IPS DF 6.9 (cell line): ENCODE measurements around the gene DENND2D.
A peak's percentile ranks its signal among the peaks of the same experiment; 100 is the strongest.

Experiments used
- DNase-seq: peaks from one replicate; pipeline ENCODE4 v3.0.0-alpha.2; 2013; ENCODE audit warnings: low read depth, low spot score
- H3K27ac ChIP-seq: one replicate; pipeline ENCODE4 v1.5.1; 2013; ENCODE audit warnings: low read length, control low read depth
- H3K27me3 ChIP-seq: 2 replicates; pipeline ENCODE4 v1.6.1; 2013; ENCODE audit warnings: mild to moderate bottlenecking, low read length; ENCODE audit not compliant: control insufficient read depth, insufficient read depth
- H3K36me3 ChIP-seq: 2 replicates; pipeline ENCODE4 v1.6.1; 2013; ENCODE audit warnings: low read length; ENCODE audit not compliant: control insufficient read depth, insufficient read depth
- H3K4me1 ChIP-seq: 2 replicates; pipeline ENCODE4 v1.6.1; 2013; ENCODE audit warnings: low read length; ENCODE audit not compliant: control insufficient read depth, insufficient read depth
- H3K4me3 ChIP-seq: 2 replicates; pipeline ENCODE4 v1.5.1; 2013; ENCODE audit warnings: mild to moderate bottlenecking, low read length
- H3K9me3 ChIP-seq: 2 replicates; pipeline ENCODE4 v1.6.1; 2013; ENCODE audit warnings: low read length, inconsistent platforms; ENCODE audit not compliant: control insufficient read depth, insufficient read depth
- WGBS: extraction: QIAGEN DNeasy Blood & Tissue Kit; methylation state at CpG from one replicate; pipeline ENCODE4 v1.1.7; 2013; ENCODE audit warnings: mixed read lengths, missing lambda C conversion rate; ENCODE audit not compliant: insufficient read length, insufficient coverage; 5-methylcytosine and 5-hydroxymethylcytosine counted together

Gene DENND2D

DNA sequence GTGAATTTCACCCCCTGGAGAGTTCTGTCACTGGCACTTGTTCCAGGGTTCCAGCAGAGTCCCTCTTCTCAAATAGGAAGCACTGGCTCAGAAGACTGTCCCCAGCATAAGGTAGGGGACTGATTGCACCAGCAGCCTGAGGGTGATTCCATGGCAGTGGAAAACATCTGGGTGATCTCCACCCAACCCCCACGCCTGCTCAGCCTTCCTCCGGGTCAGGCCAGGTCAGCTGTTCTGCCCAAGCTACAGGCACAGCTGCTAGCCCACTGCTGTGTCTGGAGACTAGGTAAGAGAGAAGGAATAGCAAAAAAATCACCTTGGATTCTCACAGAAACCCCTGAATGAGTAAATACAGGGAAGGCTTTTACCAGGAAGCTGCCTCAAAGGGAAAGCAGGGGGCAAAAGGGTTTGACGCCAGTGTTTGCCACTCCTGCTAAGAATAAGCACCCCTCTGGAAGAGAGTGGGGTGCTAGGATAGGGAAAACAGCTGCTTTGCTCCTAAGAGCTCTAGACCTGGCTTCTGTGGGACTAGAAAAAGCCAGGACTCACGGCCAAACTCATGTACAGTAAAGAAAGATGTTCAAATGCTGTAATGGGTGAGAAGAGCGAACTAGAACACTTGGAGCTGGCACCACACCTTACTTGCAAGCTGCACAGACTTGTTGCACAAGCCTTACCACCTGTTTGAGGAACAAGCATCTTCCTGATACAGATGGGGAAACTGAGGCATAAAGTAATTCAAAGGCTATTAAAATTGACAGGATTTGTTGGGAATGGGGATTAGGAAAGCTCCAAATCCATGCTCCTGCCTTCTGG lies 1.0 kb upstream of the DENND2D start:
- H3K4me1 ChIP-seq, result no peaks in the 10 kb centered on the region; the same call in 1 of the 2 replicates
- no CpG with 5 or more reads among the region's 5 CpGs for WGBS
- no peak for DNase-seq

DNA sequence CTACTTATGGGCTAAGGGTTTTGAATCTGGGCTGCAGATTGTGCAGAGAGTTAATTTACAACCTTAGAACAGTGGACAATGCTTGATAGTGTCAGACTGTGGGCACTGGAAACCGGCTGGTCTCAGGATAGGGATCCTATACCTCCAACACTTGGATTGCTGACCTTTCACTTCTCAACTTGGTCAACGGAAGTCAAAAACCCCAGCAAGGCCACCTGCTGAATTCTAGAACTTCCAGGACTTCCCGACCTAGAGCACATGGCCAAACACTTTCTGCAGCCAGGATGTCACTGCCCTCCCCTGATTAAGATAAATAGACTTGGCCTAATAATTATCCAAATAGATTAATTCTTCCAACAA lies 336 bp upstream of the DENND2D start:
- no peak overlapping the region for H3K4me3 ChIP-seq
- no peaks in the 10 kb centered on the region for H3K36me3 ChIP-seq
- H3K27me3 ChIP-seq, result no peaks in the 10 kb centered on the region
- no peaks in the 10 kb centered on the region; the same call in 1 of the 2 replicates for H3K4me1 ChIP-seq
- no CpG with 5 or more reads among the region's 3 CpGs for WGBS
- no peaks in the 10 kb centered on the region for H3K9me3 ChIP-seq
- H3K27ac ChIP-seq, result no peak overlapping the region
- no peak for DNase-seq

More for the DNA sequence above, 1.0 kb upstream of the DENND2D start:
- H3K27me3 ChIP-seq, result no peaks in the 10 kb centered on the region
- H3K27ac ChIP-seq, result no peak overlapping the region
- no peak overlapping the region for H3K4me3 ChIP-seq
- no peaks in the 10 kb centered on the region for H3K9me3 ChIP-seq
- H3K36me3 ChIP-seq, result no peaks in the 10 kb centered on the region

DNA sequence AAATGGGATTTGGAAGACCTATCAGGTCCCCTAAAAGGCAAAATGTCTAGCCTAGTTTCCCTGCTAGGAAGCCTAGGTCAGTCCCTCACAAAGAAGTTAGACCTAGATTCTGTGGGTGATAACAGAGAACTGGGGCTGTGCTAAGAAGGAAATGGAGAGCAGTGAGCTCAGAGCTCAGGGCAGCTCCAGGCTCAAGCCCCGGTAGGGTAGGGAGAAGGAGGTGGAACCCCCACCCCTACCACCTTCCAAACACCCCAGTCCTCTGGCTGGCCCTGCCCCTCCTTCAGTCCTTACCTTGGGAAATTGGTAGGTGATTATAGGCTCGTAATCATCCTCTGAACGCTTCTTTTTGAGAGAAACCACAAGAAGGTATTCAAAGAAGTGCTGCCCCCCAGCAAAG lies 1.1 kb downstream of the DENND2D start:
- H3K27ac ChIP-seq, result no peak overlapping the region
- H3K4me3 ChIP-seq, result no peak overlapping the region
- DNase-seq, result no peak
- H3K36me3 ChIP-seq, result no peaks in the 10 kb centered on the region
- no peaks in the 10 kb centered on the region; the same call in 1 of the 2 replicates for H3K4me1 ChIP-seq
- no peaks in the 10 kb centered on the region for H3K27me3 ChIP-seq
- no CpG with 5 or more reads among the region's 3 CpGs for WGBS
- no peaks in the 10 kb centered on the region for H3K9me3 ChIP-seq

DNA sequence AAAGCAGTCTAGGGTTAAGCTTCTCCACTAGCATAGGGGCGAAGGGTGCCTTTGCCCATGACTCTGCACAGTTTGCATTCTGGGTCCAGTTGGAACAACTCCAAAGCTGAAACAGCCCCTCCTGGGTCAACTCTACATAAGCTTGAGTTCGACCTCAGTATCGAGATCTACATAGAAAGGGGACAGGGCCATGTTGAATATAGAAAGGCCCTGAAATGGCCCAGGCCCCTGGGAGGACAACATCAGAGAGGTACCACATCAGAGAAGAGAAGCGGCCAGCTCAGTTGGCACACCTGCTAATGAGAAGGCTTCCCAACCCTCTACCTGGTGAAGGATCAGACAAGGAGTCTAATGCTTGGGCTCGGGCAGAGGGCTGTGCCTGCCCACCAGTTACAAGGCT lies 1.6 kb downstream of the DENND2D start:
- H3K4me3 ChIP-seq, result no peak overlapping the region
- H3K4me1 ChIP-seq, result no peaks in the 10 kb centered on the region; the same call in 1 of the 2 replicates
- DNase-seq, result no peak
- H3K27me3 ChIP-seq, result no peaks in the 10 kb centered on the region
- no peak overlapping the region for H3K27ac ChIP-seq
- H3K36me3 ChIP-seq, result no peaks in the 10 kb centered on the region
- H3K9me3 ChIP-seq, result no peaks in the 10 kb centered on the region
- WGBS, result no CpG with 5 or more reads among the region's 5 CpGs

DNA sequence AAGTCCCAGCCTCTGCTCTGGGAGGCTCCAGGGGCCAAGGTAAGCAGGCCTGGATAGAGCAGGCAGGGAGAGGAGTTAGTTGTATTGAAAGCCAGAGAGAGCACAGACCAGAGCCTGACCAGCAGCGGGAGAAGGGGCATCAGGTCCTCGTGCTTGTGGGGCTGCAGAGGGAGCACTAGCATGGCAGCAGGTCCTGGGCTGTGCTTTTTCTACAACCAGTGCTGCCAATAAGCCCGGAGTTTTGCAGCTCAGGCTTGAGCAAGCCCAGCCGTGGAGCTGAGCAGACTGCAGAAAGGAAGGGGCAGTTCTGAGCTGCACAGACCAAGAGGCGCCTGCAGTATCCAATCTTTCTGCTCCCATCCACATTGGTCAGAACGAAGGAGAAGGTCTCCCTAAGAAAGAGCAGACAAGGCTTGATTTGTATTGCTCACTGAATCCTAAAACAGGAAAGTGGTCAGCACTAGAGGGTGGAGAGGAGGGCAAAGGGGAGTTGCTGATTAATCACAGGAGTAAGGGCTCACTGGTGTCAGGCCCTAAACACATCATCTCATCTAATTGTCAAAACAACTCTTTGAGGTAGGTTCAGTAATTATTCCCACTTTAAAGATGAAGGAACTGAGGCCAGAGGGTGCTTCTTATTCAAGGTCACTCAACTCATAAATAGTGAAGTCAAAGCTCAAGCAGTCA lies 2.7 kb downstream of the DENND2D start:
- no CpG with 5 or more reads among the region's 6 CpGs for WGBS
- Histone ChIP-seq H3K9me3 (no peaks in the 10 kb centered on the region), H3K27me3 (no peaks in the 10 kb centered on the region), H3K36me3 (no peaks in the 10 kb centered on the region), H3K27ac (no peak overlapping the region), H3K4me1 (no peaks in the 10 kb centered on the region; the same call in 1 of the 2 replicates), H3K4me3 (no peak overlapping the region)
- peak; percentile 37 for DNase-seq

DNA sequence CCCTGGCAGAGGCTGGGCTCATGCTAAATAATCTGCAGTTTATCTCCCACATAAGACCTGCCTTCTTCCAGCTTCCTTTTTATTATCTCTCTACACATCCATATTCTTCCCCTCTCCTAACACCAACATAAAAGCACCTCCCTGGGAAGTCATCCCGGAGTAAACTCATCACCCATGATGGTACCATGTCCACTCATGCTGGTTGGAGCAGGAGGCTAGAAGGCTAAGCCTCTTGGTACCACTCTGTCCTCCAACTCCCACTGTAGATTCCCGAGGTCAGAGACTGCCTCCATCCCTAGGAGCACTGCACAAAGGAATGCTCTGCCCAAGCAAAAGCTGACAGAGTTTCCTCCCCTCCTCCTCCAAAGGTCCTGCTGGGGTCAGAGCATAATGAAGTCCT lies 4.2 kb downstream of the DENND2D start:
- no peaks in the 10 kb centered on the region; the same call in 1 of the 2 replicates for H3K4me1 ChIP-seq
- no peak overlapping the region for H3K27ac ChIP-seq
- WGBS, result no CpG with 5 or more reads among the region's 2 CpGs
- H3K36me3 ChIP-seq, result no peaks in the 10 kb centered on the region
- H3K4me3 ChIP-seq, result no peak overlapping the region
- H3K9me3 ChIP-seq, result no peaks in the 10 kb centered on the region
- no peak for DNase-seq
- no peaks in the 10 kb centered on the region for H3K27me3 ChIP-seq

DNA sequence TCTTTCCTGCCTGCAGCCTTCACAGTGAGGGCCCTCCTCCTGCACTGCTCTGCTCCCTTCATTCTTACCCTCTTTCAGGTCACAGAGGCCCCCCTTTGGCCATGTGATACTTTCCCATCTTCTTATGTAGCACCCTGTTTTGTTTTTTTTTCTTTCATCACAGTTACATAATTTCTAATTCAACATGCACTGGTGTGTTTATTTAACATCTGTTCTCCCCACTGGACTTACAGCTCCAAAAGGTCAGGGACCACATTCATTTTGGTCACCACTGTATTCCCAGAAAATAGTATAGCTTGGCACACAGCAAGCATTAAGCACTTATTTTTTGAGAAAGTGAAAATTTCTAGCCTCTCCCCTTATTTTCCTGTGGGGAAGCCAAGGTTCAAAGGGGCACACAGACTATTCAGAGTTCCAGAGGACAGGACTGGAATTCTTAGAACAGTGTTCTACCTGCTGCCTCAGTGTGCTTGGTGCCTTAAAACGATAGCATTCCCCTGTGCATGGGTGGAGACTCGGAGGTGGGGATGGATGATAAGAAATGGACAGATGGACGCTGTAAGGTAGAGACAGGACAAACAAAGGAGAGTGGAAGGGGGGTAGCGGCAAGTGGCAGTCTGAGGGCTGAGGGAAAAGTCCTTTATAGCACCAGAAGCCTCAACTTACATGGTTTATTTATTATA lies 5.3 kb downstream of the DENND2D start:
- H3K36me3 ChIP-seq, result no peaks in the 10 kb centered on the region
- DNase-seq, result no peak
- no CpG with 5 or more reads among the region's 4 CpGs for whole genome bisulfite sequencing
- no peaks in the 10 kb centered on the region for H3K9me3 ChIP-seq
- H3K4me3 ChIP-seq, result no peak overlapping the region
- no peaks in the 10 kb centered on the region for H3K27me3 ChIP-seq
- H3K4me1 ChIP-seq, result no peaks in the 10 kb centered on the region; the same call in 1 of the 2 replicates
- H3K27ac ChIP-seq, result no peak overlapping the region

DNA sequence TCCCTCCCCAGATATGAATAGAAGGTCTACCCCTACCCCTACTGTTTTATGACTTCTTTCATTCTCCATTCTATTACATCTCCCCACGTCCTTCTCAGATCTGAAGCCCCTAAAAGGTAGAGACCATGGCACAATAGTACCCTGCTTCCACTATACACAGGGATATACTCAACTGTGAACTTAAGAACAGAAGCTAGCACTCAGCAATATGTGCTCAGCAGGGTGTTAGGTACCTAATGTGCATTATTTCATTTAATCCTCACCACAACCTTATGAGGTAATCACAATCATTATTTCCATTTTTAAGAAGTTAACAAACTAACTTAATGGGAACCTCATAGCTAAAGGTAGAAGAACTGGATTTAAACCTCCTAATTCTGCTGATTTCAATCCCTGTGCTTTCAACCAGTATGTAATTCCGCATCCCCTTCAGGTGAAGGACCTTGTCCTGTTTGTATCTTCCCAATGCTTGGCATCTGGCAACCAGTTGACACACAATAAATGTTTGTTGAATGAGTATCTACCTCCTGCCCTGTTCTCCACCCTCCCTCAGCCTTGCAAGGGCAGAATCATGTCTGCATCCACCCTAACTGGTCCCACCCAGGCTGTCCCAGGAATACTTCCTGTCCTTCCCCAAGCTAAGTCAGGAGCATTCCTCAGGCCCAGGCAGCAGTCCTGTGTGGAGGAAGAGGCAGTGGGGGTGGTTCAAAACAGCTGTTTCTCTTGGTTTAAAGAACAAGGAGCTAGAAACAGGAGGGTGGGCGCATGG lies 6.5 kb downstream of the DENND2D start:
- WGBS, result no CpG with 5 or more reads among the region's 3 CpGs
- H3K27me3 ChIP-seq, result no peaks in the 10 kb centered on the region
- no peak overlapping the region for H3K27ac ChIP-seq
- DNase-seq, result no peak
- H3K9me3 ChIP-seq, result no peaks in the 10 kb centered on the region
- H3K4me1 ChIP-seq, result no peaks in the 10 kb centered on the region; the same call in 1 of the 2 replicates
- no peaks in the 10 kb centered on the region for H3K36me3 ChIP-seq
- H3K4me3 ChIP-seq, result no peak overlapping the region

DNA sequence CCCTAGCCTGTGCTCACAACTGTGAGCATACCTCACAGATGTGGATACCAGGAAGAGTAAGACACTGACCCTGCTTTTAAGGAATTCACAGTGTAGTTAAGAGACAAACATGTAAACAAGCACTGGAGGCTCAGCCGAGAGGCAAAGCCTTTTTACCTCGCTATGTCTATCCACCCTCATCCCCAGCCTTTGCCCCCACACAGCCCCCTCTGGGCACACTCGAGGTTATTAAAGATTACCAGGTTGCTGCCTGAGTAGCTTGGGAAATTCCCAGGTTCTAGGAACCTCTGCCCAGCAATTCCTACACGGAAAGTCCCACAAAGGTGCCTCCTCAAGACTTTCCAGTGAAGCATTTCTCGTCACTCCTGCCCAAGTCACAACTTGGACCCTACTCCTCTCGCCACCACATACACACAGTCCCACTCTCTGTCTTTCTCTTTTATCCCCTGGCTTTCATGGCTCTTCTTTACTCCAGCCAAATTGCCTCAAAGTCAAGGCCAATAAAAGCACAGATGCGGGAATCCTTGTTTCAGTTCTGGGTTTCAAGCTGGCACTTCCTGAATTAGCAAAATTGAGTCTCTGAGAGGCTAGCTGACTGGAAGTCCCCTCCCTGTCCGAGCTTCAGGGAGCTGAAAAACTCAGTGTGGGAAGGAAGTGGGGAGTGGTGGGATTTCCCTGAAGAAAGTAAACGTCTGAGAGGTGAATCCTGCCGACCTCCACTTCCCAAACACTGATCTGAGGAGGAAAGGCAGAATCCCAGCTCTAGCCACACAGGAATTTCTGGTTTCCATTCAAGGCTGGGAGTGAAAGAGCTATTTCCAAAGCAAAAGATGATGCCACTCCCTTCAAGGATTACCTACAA lies 7.6 kb downstream of the DENND2D start:
- no peak overlapping the region for H3K27ac ChIP-seq
- H3K9me3 ChIP-seq, result no peaks in the 10 kb centered on the region
- no peaks in the 10 kb centered on the region; the same call in 1 of the 2 replicates for H3K4me1 ChIP-seq
- no CpG with 5 or more reads among the region's 10 CpGs for WGBS
- H3K27me3 ChIP-seq, result no peaks in the 10 kb centered on the region
- no peak for DNase-seq
- no peaks in the 10 kb centered on the region for H3K36me3 ChIP-seq
- no peak overlapping the region for H3K4me3 ChIP-seq
